ENCODE measurements around the gene MT1X.
A peak's percentile ranks its signal among the peaks of the same experiment; 100 is the strongest.
"Not testable (repeated sequence)": the region's sequence is repeated elsewhere in the genome, so short reads cannot be mapped to it uniquely, and the experiment has no call there.

The MT1X gene

DNA sequence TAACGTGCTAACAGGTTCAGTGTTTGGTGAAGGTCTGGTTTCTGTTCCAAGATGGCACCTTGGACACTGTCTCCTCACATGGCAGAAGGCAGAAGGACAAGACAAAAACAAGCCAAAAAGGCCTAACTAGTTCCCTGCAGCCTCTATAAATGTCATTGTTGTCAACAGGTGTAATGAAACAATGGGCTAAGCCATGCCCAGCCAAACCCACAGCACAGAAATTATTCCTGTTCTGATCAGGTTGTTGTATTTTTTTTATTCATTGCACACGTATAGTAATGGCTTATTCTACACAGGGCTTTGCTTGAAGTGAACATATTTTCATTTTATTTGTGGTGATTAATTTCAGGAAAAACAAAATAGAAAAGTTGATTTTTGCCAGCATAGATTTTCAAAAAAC lies 31.5 kb downstream of the MT1X start:
- DNase-seq = no peak

DNA sequence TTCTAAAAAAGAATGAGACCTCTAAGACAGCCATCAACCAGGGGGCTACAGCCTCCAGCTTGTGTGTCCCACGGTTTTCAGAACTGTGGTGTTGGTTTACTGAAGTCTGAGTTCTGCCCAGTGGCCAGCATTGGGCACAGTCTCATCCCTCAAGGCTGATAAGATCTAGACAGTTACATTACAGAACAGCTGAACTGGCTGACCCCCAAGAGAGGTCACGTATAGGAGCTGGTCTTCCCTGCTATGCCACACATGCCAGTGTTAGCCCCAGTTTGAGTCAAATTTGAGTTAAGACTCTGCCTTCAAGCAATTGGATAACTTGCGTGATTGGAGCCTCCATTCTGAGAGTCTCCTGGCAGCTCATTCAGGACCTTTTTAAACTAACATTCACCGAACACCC lies 32.9 kb downstream of the MT1X start:
- no peak for DNase-seq

DNA sequence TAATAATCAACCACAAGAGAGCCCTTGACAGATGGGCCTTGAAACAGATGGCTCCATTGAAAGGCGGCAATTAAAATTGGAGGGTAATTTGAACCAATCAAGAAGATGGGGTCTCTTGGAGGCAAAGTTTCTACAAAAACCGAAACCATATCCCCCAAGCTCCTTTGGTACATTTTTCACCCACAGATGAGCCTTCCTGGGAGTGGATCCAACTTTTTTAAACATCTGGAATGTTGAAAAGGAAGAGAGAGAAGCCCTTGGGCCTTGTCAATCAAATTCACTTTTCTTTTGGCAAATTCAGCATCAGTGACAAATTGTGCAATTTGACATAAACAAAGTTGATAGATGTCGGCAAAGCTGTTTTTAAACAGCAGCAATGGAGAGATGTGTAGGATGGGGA lies 34.5 kb downstream of the MT1X start:
- DNase-seq = no peak

DNA sequence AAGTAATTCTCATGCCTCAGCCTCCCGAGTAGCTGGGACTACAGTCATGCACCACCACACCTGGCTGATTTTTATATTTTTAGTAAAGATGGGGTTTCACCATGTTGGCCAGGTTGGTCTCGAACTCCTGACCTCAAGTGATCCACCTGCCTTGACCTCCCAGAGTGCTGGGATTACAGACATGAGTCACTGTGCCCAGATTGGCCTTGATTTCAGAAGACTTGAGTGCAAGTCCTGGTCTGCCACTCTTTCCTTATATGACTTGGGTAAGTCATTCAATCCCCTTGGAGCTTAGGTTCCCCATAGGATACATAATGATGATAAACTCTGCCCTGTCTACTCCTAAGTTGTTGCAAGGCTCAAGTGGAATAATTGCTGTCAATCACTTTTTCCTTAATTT lies 35.3 kb downstream of the MT1X start:
- not testable (repeated sequence) for DNase-seq

DNA sequence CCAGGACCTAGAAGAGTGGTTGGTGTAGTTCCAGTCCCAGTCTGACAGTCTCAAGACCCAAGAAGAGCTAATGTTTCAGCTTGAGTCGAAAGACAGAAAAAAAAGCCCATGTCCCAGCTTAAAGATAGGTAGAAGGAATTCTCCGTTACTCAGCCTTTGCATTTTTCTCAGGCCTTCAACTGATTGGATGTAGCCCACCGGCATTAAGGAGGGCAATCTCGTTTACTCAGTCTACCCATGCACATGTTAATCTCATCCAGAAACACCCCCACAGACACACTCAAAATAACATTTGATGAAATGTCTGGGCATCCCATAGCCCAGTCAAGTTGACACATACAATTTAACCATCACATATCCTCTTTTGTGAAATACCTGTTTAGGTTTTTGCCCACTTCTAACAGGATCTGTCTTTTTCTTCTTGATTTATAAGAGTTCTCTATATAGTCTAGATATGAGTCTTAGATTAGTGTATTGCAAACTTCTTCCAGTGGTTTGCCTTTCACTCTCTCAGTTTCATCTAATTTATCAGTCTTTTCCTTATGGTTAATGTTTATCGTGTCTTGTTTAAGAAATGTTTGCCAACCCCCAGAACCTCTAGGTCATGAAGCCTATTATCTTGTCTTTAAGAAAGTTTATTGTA lies 40.1 kb downstream of the MT1X start:
- no peak for DNase-seq

DNA sequence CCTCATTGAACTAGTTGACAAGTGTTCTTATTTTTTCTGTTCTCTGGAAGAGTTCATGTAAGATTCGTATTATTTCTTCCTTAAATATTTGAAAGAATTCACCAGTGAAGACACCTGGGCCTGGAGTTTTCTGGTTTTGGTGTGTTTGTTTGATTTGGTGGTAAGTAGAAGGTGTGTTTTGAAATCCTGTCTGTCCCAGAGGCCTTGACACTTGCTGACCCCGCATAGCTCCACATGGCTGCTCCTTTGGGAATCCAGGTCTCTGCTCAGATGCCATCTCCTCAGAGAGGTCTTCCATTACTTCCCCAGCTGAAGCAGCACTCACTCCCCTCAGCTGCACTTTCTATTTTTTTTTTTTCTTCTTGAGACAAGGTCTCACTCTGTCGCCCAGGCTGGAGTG lies 41.9 kb downstream of the MT1X start:
- no peak for DNase-seq

DNA sequence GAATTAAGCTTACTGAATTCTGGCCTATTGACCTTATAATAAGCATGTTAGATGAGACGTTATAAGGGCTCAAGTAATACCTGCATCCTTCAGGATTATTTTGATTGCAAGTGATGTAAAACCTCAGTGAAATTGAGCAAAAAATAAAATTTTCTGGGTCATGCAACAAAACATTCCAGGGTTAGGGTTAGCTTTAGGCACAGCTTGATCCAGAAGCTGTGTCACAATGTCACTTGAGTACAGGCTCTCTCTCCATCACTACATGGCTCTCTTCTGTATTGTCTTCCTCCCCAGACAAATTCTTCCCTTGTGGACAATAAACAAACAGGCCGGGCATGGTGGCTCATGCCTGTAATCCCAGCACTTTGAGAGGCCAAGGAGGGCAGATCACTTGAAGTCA lies 44.0 kb downstream of the MT1X start:
- no peak for DNase-seq

DNA sequence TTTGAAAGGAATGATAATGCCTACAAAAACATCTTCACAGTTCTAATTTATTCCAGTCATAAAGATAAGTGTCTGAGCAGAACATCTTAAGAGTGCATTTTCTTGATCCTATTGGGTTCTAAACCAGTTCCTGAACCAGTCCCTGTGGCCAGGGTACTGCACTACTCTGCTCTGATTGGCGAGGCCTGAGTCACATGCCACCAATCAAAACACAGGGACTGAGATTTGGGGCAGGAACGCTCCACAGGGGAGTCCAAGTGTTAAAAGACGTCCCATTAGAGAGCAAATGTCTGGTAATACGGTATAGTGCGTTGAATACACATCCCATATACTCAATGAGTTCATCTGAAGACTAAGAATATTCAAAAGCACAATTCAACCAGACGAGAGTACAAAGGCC lies 44.7 kb downstream of the MT1X start:
- no peak for DNase-seq

DNA sequence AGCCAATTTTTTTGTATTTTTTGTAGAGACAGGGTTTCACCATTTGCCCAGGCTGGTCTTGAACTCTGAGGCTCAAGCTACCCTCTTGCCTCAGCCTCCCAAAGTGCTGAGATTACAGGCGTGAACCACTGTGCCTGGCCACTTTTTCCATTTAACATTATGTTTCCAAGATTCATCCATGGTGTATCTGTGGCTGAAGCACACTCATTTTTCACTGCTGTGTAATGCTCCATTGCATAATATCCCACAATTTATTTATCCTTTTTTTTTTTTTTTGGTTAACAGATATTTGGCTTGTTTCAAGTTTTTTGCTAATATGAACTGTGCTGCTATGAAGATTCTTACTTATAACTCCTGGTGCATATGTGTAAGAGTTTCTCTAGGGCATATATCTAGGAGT lies 45.8 kb downstream of the MT1X start:
- DNase-seq = no peak

DNA sequence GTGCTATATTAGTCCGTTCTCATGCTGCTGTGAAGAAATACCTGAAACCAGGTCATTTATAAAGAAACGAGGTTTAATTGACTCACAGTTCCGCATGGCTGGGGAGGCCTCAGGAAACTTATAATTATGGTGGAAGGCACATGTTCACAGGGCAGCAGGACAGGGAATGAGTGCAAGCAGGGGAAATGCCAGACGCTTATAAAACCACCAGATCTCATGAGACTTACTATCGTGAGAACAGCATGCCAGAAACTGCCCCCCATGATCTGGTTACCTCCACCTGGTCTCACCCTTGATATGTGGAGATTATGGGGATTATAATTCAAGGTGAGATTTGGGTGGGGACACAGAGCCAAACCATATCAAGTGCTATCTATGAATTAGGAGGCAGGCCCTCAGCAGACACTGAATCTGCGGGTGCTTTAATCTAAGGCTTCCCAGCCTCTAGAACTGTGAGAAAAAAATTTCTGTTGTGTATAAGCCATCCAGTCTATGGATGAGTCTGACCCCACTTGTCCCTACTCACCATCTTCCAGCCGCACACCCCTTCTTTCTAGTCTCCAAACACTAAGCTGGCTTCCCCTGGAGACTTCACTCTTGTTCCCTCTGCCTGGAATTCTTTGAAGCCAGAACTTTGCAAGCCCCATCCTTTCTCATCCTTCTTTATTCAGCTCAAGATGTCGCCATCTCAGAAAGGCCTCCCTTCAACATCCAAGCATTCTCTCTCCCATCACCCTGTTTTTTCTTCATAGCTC lies 46.9 kb downstream of the MT1X start:
- DNase-seq = no peak

DNA sequence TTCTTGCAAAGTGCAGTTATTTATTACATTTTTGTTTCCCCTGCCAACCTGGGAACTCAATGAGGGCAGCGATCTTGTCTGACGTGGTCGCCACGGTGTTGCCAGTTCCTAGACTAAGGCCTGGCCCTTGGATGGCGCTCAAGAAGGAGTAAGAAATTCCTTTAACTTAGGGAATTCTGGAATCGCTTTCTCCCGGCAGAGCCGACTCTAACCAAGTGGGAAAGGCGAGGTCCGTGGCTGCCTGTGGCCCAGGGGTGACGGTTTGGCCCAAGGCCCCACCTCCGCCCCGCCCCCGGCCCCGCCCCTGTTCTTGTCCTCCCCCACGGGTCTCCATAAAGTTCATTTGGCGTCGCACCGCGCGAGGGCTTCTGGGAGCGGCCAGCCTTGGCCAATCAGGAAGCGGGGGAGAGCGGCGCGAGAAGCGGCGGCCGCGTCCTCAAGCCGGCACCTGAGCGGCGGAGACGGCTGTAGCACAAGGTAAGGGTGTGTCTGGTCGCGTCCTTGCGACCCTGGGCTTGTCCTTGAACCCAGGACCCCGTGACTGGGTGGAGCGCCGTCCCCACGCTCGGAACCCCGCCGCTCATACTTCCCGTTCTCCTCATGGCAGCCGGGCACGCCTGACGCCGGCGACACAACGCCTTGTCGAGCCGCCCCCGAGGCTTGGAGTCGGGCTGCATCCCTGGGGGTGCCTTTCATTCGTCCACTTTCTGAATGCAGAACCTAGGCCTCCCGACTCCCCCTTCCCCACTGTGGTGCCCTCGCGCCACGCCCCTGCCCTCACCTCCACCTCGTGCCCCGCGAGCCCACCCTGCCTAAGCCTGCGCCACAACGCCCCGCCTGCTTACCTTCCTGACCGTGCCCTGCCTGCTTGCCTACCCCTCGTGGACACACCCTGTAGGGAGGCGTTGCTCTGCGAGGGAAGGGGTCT lies 47.7 kb downstream of the MT1X start, which contains the start of gene NUP93:
Gene NUP93, plus strand, starts transcription at position 395 of the 928 bp plus-strand sequence. CDS start 18,119 bp downstream, outside the sequence.
- peak; percentile 91 for DNase-seq

DNA sequence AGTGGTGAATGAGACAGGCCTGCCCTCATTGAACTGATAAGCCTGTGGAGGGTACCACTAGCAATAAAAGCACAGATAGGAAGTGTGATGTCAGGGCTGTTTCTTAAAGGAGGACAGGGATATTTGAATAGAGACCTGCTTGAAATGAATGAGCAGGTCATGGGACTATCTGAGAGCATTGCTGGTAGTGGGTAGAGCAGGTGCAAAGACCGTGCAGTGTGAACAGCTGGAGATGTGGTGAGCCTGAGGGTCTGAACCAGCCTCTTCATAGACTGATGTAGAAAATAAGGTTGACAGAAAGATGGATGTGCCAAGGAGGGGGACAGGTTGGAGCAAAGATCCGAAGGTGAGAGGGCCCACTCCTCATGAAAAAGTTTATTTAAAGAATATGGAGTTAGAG lies 50.1 kb downstream of the MT1X start:
- no peak for DNase-seq

DNA sequence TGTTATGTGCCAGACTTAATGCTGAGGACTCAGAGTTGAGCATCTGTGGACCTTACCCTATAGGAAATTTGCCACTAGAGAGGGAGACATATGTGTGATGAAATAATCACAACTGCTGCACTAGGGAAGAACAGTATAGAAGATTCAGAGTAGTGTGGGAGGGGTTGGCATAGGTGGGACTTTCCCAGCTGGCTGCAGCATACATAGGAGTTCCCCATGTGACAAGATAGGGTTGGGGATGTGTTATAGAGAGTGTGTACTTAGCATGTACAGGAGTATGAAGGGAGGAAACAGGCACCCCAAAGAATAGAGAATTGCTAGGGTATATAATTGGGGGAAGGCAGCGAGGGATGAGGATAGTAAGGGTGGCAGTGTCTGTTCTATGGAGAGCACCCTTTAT lies 50.6 kb downstream of the MT1X start:
- no peak for DNase-seq
